HepG2 (cell line): ENCODE data around the gene ATP8A2. TPM values are rescaled to one million over a fixed set of nuclear protein-coding genes. Genes with fewer than 3 reads are reported as not detected.

Experiments
- ATAC-seq: fragments of 200-7000 bp; cut with Tn5 transposase; 3 replicates; pipeline ENCODE4 v1.9.1; 2020; ENCODE audit warnings: mild to moderate bottlenecking, moderate library complexity
- BruUV-seq: library from RNA; stranded (reverse); fragments of 400-500 nt; replicated peaks from 2 replicates; lab custom pipeline; 2021; lab: Mats Ljungman, UMichigan
- CTCF ChIA-PET: fragments of 300-600 bp; formaldehyde crosslinking; extraction: SDS; loops from one replicate; lab custom pipeline; 2021; ENCODE audit warnings: low total read pairs, inconsistent platforms, low intra/inter-chr PET ratio; lab: Yijun Ruan, JAX
- POLR2A ChIA-PET: fragments of 350-600 bp; sonication (Branson Sonifier 250); formaldehyde crosslinking; loops from one replicate; lab custom pipeline; 2020; ENCODE audit warnings: antibody characterized with exemption, inconsistent platforms; lab: Yijun Ruan, JAX
- DNase-seq: peaks from one replicate; pipeline ENCODE4 v3.0.0-alpha.2; 2015; ENCODE audit warnings: low spot score
- FAIRE-seq: peaks from 3 replicates; lab custom pipeline; 2011; peaks lifted over from hg19 to GRCh38; lab: Jason Lieb, UNC
- H2AFZ ChIP-seq: one replicate; pipeline ENCODE4 v1.6.1; 2011; ENCODE audit warnings: low read length, inconsistent platforms
- H3K27ac ChIP-seq: fragments of 300-600 bp; 3 replicates; pipeline ENCODE4 v1.8.0; 2011; ENCODE audit warnings: mixed run types, mild to moderate bottlenecking, mixed read lengths, low read length, inconsistent platforms; ENCODE audit not compliant: insufficient read depth; ENCODE audit errors: extremely low read length
- H3K27me3 ChIP-seq, 2 experiments: fragments of 200-600 bp in 1 of 2; 2 replicates in 1 of 2; 3 replicates in 1 of 2; pipeline versions ENCODE4 v1.6.0 to v1.8.0; 2011; ENCODE audit warnings: low read length in 2 of 2, mild to moderate bottlenecking in 2 of 2, moderate library complexity in 2 of 2, inconsistent platforms in 1 of 2; ENCODE audit not compliant: insufficient read depth in 2 of 2, control insufficient read depth in 1 of 2
- H3K36me3 ChIP-seq, 2 experiments: fragments of 200-600 bp in 1 of 2; replicated peaks in 1 of 2; 2 replicates in 1 of 2; 3 replicates in 1 of 2; pipeline versions ENCODE4 v1.5.1 to v1.8.0; 2011; ENCODE audit warnings: low read length in 2 of 2, inconsistent platforms in 1 of 2; ENCODE audit not compliant: insufficient read depth in 2 of 2, control insufficient read depth in 1 of 2
- H3K4me1 ChIP-seq: 2 replicates; pipeline ENCODE4 v1.5.1; 2012; ENCODE audit warnings: low read length, inconsistent platforms; ENCODE audit not compliant: insufficient read depth
- H3K4me2 ChIP-seq: 2 replicates; pipeline ENCODE4 v1.6.0; 2011; ENCODE audit warnings: low read depth, low read length, inconsistent platforms
- H3K4me3 ChIP-seq, 3 experiments: fragments of 200-600 bp in 1 of 3; sonication (generic), shearing (Covaris generic) in 1 of 3; replicated peaks in 1 of 3; 2 replicates each; pipeline ENCODE4 v1.5.1; 2011 to 2016; ENCODE audit warnings: low read length in 3 of 3, inconsistent platforms in 2 of 3, low read depth in 2 of 3, mild to moderate bottlenecking in 2 of 3, control low read depth in 1 of 3, mixed read lengths in 1 of 3; ENCODE audit not compliant: insufficient read depth in 1 of 3
- H3K79me2 ChIP-seq: one replicate; pipeline ENCODE4 v1.6.1; 2011; ENCODE audit warnings: low read length, inconsistent platforms; ENCODE audit not compliant: insufficient read depth
- H3K9ac ChIP-seq: 2 replicates; pipeline ENCODE4 v1.6.0; 2011; ENCODE audit warnings: mild to moderate bottlenecking, low read depth, low read length, inconsistent platforms; ENCODE audit not compliant: insufficient read depth
- H3K9me3 ChIP-seq: 2 replicates; pipeline ENCODE4 v1.5.1; 2012; ENCODE audit warnings: mild to moderate bottlenecking, low read length
- H4K20me1 ChIP-seq: 2 replicates; pipeline ENCODE4 v1.6.0; 2011; ENCODE audit warnings: inconsistent platforms, mild to moderate bottlenecking, low read length, moderate library complexity; ENCODE audit not compliant: insufficient read depth
- E2F5 ChIP-seq: sonication (generic); formaldehyde crosslinking; conservative IDR thresholded peaks from 2 replicates; pipeline ENCODE4 v1.4.0; 2020; ENCODE audit warnings: missing genetic modification reagents
- ETV5 ChIP-seq: IDR thresholded peaks from 2 replicates; pipeline ENCODE4 v1.6.1; 2018; ENCODE audit warnings: missing biosample characterization, missing genetic modification reagents, inconsistent platforms, borderline replicate concordance
- EZH2 ChIP-seq: conservative IDR thresholded peaks from 2 replicates; pipeline ENCODE4 v1.6.1; 2012; ENCODE audit warnings: mild to moderate bottlenecking, low read depth, low read length, moderate library complexity
- HMGXB4 ChIP-seq, 2 experiments: sonication (generic) in 1 of 2; formaldehyde crosslinking in 1 of 2; IDR thresholded peaks; 2 replicates each; pipeline versions ENCODE4 v1.4.0 to v1.6.1; 2018 to 2020; ENCODE audit warnings: missing genetic modification reagents in 2 of 2, borderline replicate concordance in 1 of 2, low read depth in 1 of 2, mild to moderate bottlenecking in 1 of 2, missing biosample characterization in 1 of 2
- RFXAP ChIP-seq: sonication (generic); formaldehyde crosslinking; IDR thresholded peaks from 2 replicates; pipeline ENCODE4 v1.4.0; 2020; ENCODE audit warnings: missing genetic modification reagents, borderline replicate concordance
- TOPORS ChIP-seq: sonication (generic); formaldehyde crosslinking; IDR thresholded peaks from 2 replicates; pipeline ENCODE4 v1.8.0; 2023; ENCODE audit warnings: mild to moderate bottlenecking, missing genetic modification reagents
- ZNF207 ChIP-seq: fragments of 450-650 bp; IDR thresholded peaks from 2 replicates; pipeline ENCODE4 v1.6.1; 2016; ENCODE audit warnings: antibody characterized with exemption, borderline replicate concordance
- ZNF543 ChIP-seq: sonication (generic); formaldehyde crosslinking; IDR thresholded peaks from 2 replicates; pipeline ENCODE4 v1.4.0; 2020; ENCODE audit warnings: mild to moderate bottlenecking, missing genetic modification reagents
- ZNF746 ChIP-seq: sonication (generic); formaldehyde crosslinking; IDR thresholded peaks from 2 replicates; pipeline ENCODE4 v1.8.0; 2022; ENCODE audit warnings: mild to moderate bottlenecking, missing genetic modification reagents
- ZNF761 ChIP-seq: sonication (generic); formaldehyde crosslinking; conservative IDR thresholded peaks from 2 replicates; pipeline ENCODE4 v1.4.0; 2020; ENCODE audit warnings: mild to moderate bottlenecking, missing genetic modification reagents
- WGBS: methylation state at CpG from one replicate; pipeline ENCODE4 v1.1.6; 2017; ENCODE audit warnings: low lambda C conversion rate; 5-methylcytosine and 5-hydroxymethylcytosine counted together
- in situ Hi-C: cut with HindIII; loops from 2 replicates; pipeline ENCODE4 v1.10.0; 2017; ENCODE audit warnings: low pct_unique_long_range_greater_than_20kb; ENCODE audit not compliant: extremely low pct_ligation_motif_present
- intact Hi-C: fragments of 100-400 bp; cut with micrococcal nuclease; formaldehyde crosslinking; loops from one replicate; pipeline ENCODE4 v1.10.0; 2022; ENCODE audit not compliant: unreplicated experiment
- polyA plus RNA-seq, 8 experiments: library from polyadenylated mRNA; depleted of rRNA in 3 of 8; stranded (reverse) in 7 of 8; unstranded in 1 of 8; fragments of >200 nt; fragmentation: Illumina TruSeq in 4 of 8; extraction: Trizol in 4 of 8; gene quantifications; 2 replicates each; pipeline versions ENCODE4 v1.2.1 to v1.2.3, GENCODE V29; 2011 to 2016; ENCODE audit warnings: low read depth in 4 of 8, missing spikeins in 1 of 8, mixed read lengths in 1 of 8; ENCODE audit not compliant: insufficient read depth in 1 of 8
- total RNA-seq, 5 experiments: library from RNA; depleted of rRNA; stranded (reverse); fragments of >200 nt; fragmentation: Illumina TruSeq; extraction: Trizol; gene quantifications; 2 replicates each; pipeline ENCODE4 v1.2.3, GENCODE V29; 2016; ENCODE audit warnings: low read depth in 1 of 5

Gene ATP8A2
- total and polyA plus RNA-seq, 2 of the 13 experiments (the other 11 are each of a cell fraction or from before 2014, with no cell fraction given): 0.09 TPM; not detected in 1

GRCh38 chr13:25912961-25913360 is 541.2 kb downstream of the ATP8A2 start:
- Histone ChIP-seq H3K4me1 (no peaks in the 10 kb centered on the region), H3K79me2 (no peaks in the 10 kb centered on the region), H3K4me2 (no peak overlapping the region), H3K36me3 (no peaks in the 10 kb centered on the region), H3K27me3 (no peaks in the 10 kb centered on the region; a peak in 2 of 5 replicates), H2AFZ (no peak overlapping the region), H3K9me3 (no peaks in the 10 kb centered on the region), H3K9ac (no peak overlapping the region), H3K4me3 (no peak overlapping the region), H3K27ac (no peak overlapping the region), H4K20me1 (no peaks in the 10 kb centered on the region)
- CTCF ChIA-PET: no interaction called here
- in situ Hi-C loops (no loop called here), intact Hi-C loops (no loop called here)
- POLR2A ChIA-PET: no interaction called here
- TF ChIP-seq RFXAP: no peak
- TF ChIP-seq HMGXB4 (CRISPR knock-in tag; IDR thresholded peaks at IDR 0.05; ENCODE audit: borderline replicate concordance in 1 of 2, low read depth in 1 of 2): no peak
- TF ChIP-seq EZH2: no peak
- no peak for TF ChIP-seq TOPORS
- TF ChIP-seq ZNF746 (CRISPR knock-in tag): no peak
- no peak for TF ChIP-seq ETV5 (CRISPR knock-in tag)
- TF ChIP-seq ZNF207: no peak
- no peak for TF ChIP-seq E2F5 (CRISPR knock-in tag)
- TF ChIP-seq ZNF761 (CRISPR knock-in tag): no peak
- TF ChIP-seq ZNF543 (CRISPR knock-in tag): no peak
- no peak for DNase-seq
- 27% methylated on average over 4 of the region's 4 CpGs for WGBS
- no peak for FAIRE-seq
- no TSS peak for BruUV-seq
- ATAC-seq: no peak
